HG03378 (cell line): ENCODE data around the gene RBM48.
"Not testable (repeated sequence)": the region's sequence is repeated elsewhere in the genome, so short reads cannot be mapped to it uniquely, and the experiment has no call there.

Experiments
- ATAC-seq: cut with Tn5 transposase; IDR thresholded peaks from one replicate; pipeline ENCODE4 v1.9.1; 2021; ENCODE audit warnings: mild to moderate bottlenecking, moderate library complexity; ENCODE audit not compliant: unreplicated experiment

RBM48 gene

DNA sequence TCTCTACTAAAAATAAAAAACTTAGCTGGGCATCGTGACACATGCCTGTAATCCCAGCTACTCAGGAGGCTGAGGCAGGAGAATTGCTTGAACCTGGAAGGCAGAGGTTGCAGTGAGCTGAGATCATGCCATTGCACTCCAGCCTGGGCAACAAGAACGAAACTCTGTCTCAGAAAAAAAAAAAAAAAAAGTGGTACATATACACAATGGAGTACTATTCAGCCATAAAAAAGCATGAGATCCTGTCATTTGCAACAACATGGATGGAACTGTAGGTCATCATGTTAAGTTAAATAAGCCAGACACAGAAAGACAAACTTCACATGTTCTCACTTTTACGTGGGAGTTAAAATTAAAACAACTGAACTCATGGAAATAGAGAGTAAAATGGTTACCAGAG, 14.9 kb downstream of the RBM48 start:
- not testable (repeated sequence) for ATAC-seq

DNA sequence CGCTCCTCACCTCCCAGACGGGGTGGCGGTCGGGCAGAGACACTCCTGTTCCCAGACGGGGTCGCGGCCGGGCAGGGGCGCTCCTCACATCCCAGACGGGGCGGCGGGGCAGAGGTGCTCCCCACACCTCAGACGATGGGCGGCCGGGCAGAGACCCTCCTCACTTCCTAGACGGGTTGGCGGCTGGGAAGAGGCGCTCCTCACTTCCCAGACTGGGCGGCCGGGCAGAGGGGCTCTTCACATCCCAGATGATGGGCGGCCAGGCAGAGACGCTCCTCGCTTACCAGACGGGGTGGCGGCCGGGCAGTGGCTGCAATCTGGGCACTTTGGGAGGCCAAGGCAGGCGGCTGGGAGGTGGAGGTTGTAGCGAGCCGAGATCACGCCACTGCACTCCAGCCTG, 16.5 kb downstream of the RBM48 start:
- not testable (repeated sequence) for ATAC-seq

- no peak for ATAC-seq
Measured at GRCh38 chr7:92546856-92547497, 18.4 kb downstream of the RBM48 start.

DNA sequence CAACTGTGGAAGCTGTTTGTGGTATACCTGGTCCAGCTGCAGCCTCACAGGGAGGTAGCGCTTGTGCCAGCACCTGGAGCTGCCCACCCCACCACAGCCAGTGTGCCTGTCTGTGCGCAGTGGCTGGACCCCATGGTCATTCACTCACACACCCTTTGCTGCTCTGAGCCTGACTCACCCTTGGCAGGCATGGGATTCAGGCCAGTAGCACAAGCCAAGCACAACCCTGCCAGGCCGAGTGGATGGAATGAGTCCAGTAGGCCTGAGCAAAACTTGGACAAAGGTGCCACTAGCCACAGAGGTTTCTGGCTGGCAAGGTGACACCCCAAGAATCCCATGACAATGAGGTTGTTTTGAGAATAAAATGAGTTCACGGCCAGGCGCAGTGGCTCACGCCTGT, 19.0 kb downstream of the RBM48 start:
- ATAC-seq: no peak

DNA sequence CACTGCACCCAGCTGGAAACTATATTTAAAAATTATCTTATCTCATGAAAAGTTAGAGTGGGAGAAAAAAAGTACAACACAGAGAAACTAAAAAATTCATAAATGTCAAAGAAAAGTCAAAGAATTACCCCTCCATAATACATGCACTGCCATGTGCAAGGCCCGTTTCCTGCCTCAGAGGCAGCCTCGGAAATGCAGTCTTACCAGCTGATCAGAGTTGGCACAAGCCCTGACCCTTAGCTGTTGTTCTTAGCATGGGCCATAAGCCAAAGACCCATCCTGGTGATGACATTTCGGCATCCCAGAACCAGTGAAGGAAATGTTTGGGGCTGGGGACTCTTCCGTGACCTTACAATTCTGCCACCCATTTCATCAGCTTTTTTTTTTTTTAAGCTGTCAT, 21.6 kb downstream of the RBM48 start:
- no peak for ATAC-seq

DNA sequence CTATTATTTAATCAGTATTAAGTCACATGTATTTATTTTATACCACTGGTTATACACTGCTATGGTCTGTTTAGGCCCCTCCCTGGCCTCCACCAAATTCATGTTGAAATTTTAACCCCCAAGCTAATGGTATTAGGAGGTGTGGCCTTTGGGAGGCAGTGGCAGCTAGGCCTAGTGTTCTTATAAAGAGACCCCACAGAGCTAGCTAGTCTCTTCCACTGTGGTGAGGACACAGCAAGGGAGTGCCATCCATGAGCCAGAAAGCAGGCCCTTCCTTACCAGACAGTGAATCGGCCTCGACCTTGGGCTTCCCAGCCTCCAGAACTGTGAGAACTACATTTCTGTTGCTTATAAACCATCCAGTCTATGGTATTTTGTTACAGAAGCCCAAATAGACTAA, 28.7 kb downstream of the RBM48 start:
- ATAC-seq: no peak

DNA sequence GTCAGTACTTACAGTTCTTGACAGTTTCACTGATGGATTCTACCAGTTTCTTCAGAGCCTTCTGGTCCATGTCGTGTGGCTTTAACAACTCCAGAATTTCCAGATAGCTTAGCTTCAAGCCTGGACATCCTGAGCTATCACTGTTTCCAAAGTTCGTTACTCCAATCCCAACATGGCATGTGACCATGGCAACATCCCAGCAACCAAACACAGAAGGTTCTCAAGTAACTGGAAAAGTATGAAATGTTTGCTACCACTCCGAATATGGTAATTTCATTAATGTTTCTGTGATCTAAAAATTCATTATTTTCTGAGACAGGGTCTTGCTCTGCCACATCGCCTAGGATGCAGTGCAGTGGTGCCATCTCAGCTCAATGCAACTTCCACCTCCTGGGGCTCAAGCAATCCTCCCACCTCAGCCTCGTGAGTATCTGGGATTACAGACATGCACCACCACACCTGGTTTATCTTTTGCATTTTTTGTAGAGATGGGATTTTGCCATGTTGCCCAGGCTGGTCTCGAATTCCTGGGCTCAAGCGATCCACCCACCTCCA, 29.3 kb downstream of the RBM48 start:
- ATAC-seq: no peak

DNA sequence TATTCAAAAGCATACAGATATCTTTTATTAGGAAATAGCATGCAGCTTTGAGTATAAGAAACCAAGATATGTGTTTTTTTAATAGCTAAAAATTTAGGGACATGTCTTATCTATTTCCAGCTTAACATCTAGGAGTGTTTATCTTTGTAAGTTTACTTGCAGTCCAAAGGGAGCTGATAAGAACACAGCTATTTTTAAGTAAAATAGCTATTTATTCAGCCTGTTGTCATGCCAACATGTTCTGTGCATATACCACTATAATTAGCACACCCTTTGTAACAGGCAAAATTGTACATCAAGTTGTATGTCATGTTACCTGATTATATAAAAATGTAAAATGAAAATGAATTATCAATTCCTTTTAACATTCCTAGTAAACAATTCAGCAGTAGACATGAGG, 32.0 kb downstream of the RBM48 start:
- ATAC-seq: no peak

DNA sequence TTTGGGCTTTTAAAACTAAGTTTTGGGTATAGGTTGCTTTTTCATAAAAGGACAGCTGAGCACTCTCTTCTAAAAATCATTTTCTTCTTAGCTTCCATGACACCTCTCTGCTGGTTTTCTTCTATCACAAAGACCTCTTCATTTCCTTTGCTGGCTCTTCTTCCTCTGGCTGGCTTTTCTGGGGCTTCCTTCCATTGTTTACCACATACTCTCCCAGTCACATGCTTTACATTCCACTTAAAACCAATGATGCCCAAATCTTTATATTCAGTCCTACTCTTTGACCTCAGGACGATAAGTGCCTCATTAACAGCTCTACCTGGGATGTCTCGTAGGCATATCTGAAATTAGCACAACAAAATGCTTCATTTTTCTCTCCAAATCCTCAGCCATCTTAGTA, 34.8 kb downstream of the RBM48 start:
- no peak for ATAC-seq

DNA sequence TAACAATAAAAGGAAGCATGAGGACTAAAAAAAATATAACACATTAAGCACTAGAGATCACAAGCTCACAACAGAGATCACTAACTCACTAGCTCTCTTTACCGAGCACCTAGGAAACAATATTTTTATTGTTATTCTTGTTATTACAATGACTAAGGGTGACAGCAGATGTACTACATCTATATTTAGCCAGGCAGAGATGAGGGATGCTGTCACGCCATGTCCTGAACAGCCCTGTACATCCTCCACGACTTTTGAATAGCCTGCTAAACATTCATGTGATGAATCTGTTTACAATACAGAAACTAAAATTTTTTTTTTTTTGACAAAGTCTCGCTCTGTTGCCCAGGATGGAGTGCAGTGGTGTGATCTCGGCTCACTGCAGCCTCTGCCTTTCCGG, 38.9 kb downstream of the RBM48 start:
- ATAC-seq: no peak

DNA sequence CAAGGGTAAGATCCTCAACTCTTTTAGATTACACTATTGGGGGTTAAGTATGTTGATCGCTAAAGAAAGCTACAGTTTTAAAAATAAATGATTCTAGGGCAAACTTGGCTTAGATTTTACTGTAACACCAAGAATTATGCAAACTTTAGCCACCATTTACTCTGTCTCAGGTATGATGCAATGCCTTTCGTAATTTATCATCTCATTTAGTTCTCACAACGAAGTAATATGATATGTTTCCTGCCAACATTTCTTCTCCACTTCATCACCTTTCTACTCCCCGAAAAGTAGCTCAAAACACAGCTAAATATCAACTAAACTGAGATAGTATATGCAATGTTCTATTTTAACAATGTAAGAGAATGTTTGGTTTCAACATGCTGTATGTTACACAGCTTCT, 40.5 kb downstream of the RBM48 start:
- no peak for ATAC-seq

- no peak for ATAC-seq
Measured at GRCh38 chr7:92576296-92576695, 47.7 kb downstream of the RBM48 start.

GRCh38 chr7:92582948-92583347, 54.4 kb downstream of the RBM48 start:
- no peak for ATAC-seq

DNA sequence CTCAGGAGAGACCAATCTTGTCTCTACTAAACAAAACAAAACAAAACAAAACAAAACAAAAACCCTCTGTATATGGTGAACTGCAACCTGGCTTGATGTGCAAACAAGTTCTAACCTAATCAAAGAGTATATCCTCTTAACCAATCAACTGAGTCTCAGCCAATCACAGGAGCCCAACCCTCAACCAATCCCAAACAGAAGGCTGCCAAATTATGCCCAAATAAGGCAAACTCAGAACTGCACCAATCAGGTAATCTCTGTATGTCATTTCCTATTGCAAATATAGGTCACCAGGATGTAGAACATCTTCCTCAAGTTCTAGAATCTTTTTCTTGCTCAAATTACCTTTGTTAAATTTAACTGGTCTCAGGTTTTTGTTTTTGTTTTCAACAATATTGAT, 56.4 kb downstream of the RBM48 start:
- no peak for ATAC-seq

- ATAC-seq: no peak
Measured at GRCh38 chr7:92586403-92586802, 57.8 kb downstream of the RBM48 start.

DNA sequence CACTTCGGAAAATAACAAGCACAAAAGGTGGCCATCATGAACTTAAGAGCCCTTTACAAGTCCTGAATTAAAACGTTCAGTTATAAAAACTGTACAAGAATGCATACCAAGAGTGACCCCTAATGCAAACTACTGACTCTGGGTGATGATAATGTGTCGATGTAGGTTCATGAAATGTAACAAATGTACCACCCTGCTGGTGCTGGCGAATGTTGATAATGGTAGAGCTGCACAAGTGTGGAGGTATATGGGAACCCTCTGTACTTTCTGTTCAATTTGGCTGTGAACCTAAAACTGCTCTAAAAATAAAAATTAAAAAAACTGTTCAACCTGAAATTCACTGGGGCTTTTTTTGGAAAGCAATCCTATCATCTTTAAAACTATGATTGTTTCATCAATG, 58.2 kb downstream of the RBM48 start:
- ATAC-seq: no peak
